Effector CD4-positive, alpha-beta T cell (primary cell): ENCODE data around the gene VPS4A.
"Not testable (repeated sequence)": the region's sequence is repeated elsewhere in the genome, so short reads cannot be mapped to it uniquely, and the experiment has no call there.

Experiments used
- DNase-seq: peaks from one replicate; pipeline ENCODE4 v3.0.0-alpha.2; 2020

The VPS4A gene

GRCh38 chr16:69328854-69329316 is 17.7 kb downstream of the VPS4A start:
- no peak for DNase-seq

GRCh38 chr16:69329369-69330285 is 18.5 kb downstream of the VPS4A start:
- DNase-seq = no peak

DNA sequence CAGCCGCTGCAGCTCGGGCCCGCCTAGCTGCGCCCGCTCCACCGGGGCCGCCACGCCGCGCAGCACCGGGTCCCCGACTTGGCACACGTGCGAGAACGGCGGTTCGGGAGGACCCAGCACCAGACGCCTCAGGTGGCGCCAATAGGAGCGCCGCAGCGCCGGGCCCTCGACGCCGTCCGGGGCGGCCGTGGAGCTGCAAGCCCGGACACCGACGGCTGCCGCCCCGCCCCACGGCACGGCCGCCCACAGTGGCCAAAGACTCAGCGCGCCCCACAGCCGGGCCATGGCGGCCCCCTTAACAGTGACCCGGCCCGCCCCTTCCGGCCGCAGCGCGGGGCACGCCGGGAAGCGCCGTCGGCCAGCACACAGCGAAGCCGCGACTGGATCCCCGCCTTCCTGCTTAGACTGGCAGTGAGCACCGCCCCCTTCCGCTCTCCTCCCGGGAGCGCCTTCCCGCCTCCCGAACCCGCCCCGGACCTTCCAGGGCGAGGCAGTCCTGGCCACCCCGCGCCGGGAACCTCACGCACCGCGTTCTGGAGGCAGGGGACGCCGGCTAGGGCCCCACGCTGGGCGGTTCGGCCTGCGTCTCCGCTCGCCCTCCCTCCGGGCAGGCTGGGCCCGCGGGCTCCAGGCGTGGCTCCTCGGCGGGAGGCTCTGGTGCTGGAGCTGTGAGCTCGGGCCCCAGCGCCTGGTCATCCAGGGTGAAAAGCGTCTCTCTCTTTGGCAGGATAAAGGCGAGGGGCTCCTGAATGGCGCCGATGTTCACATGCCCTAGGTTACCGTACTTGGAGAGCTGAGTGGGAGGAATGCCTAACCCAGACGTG is 19.3 kb downstream of the VPS4A start, which contains the start of gene PDF:
Gene PDF (minus strand): TSS at position 303 of the 824 bp plus-strand sequence. CDS start 18 bp downstream, at position 285.
- peak; percentile 79 for DNase-seq

DNA sequence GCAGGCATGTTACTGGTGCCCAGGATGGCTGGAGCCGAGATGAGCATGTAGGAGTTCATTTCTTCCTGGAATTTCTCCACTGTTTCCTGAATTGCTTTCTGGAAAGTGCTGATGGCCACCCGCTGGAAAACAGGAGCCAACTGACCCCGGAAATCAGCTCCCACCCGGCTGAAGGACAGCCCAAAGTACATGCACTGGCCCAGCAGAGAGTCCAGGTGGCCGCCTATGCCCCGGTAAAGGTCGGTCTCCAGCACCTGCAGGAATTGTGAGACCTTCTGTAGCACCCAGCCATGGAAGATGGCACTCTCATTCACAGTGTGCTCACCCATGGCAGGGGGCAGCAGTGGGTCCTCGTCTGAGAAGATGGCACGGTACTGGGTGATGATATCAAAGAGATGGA is 23.5 kb downstream of the VPS4A start:
- no peak for DNase-seq

DNA sequence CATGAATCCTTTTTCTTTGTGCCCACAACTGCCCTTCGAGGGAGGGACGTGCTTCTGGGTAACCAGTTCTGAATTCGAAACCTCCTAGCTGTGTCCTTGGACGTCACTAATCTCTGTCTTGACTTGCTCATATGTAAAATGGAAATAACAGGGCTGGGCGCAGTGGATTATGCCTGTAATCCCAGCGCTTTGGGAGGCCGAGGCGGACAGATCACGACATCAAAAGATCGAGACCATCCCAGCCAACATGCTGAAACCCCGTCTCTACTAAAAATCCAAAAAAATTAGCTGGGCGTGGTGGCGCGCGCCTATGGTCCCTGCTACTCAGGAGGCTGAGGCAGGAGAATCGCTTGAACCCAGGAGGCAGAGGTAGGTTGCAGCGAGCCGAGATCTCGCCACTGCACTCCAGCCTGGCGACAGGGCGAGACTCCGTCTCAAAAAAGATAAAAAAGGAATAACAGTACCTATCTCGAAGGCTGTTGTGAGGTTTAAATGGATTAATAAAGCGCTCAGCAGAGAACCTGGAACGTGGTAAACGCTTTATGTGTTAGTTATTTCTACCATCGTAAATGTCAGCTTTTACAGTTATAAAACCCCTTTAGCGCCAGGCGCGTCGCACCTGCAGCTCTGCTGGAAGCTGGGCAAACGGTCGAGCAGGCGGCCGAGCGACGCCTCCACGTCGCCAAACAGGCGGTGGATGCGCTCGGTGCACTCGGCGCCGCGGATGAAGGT is 27.6 kb downstream of the VPS4A start:
- DNase-seq = no peak

DNA sequence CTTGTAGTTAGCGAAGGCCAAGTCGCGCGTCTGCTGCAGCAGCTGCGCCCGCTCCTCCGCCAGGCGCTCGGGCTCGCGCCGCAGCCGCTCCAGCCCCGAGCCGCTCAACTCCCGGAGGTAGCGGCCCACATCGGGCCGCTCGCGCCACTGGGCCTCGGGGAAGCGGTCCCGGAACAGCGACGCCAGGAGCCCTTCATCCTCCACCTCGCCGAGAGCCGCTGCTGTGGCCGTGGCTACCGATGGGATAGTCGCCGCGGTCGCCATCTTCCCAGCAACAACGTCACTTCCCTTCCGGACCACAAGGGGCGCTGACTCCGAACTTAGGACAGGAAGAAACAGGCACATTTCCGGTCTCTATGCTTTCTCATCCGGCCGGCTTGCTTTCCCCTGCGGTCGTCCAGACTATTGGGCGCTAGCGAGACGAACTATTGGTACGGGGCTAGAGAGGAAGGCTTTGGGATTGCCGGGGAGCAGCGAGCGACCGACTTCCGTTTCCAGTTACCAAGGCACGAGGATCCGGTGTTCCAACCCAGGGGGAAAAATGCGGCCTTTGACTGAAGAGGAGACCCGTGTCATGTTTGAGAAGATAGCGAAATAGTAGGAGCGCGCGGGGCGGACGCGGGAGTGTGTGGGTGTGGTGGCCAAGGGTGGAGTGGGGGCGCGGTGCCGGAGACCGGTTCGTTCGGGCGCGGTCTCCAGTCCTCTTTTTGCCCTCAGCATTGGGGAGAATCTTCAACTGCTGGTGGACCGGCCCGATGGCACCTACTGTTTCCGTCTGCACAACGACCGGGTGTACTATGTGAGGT is 28.3 kb downstream of the VPS4A start, which contains the start of the genes COG8 and NIP7:
Gene COG8 (minus strand): TSS at position 276 of the 806 bp plus-strand sequence. CDS start 12 bp downstream, at position 264.
Gene NIP7 (plus strand): TSS at position 484 of the 806 bp plus-strand sequence. CDS start 58 bp downstream, at position 542.
- peak; percentile 87 for DNase-seq

GRCh38 chr16:69340095-69340644 is 29.0 kb downstream of the VPS4A start:
- no peak for DNase-seq

DNA sequence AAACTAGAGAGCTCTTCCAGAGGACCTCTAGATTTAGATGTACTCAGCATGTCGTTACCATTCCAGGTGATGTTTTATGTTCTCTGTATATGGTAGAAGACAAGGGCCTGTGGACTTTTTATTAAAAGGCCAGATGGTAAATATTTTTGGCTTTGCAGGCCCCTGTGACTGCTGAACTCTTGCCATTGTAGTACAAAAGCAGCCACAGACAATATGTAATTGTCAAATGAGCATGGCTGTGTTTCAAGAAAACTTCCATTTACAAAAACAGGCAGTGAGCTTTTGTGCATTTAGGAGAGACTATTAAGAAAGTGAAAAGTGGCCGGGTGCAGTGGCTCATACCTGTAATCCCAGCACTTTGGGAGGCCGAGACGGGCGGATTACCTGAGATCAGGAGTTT is 33.0 kb downstream of the VPS4A start:
- no peak for DNase-seq

DNA sequence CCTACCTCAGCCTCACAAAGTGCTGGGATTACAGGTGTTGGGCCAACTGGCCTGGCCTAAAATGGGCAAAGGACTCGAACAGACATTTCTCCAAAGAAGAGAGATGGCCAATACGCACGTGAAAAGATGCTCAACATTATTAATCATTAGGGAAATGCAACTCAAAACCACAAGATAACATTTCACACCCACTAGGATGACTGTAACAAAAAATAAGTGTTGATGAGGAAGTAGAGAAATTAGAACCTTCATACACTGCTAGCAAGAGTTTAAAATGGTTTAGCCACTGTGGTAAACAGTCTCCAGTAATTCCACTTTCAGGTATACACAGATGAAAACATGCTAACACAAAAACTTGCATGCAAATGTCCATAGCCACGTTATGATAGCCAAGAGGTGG is 34.8 kb downstream of the VPS4A start:
- no peak for DNase-seq

DNA sequence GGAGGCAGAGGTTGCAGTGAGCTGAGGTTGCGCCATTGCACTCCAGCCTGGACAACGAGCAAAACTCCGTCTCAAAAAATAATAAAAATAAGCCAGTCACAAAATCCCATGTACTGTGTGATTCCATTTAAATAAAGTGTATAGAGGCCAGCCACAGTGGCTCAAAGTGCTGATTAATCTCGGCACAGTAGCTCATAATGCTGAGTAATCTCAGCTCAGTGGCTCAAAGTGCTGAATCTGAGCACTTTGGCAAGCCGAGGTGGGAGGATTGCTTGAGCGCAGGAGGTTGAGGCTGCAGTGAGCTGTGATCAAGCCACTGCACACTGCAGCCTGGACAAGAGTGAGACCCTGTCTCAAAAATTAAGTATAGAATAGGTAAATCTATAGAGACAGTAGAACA is 35.5 kb downstream of the VPS4A start:
- DNase-seq = no peak

DNA sequence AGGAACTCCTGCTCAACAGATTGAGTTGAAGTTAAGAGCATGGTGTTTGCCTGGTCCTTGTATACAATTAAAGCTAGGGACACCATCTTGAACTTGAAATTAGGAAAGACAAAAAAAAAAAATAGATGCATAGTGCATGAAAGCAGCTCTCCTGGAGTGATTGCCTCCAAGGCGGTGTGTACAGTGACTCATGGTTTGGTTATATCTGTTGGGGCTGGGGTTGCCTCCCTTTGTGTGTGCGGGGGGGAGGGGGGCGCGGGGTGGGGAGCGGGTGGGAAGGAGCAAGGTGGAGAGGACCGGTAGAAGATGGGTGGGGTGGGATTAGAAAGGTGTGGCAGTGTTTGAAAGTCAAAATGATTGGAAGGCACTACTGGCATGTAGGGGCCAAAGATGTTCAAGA is 37.1 kb downstream of the VPS4A start:
- no peak for DNase-seq

- no peak for DNase-seq
These were observed 38.4 kb downstream of the VPS4A start for GRCh38 chr16:69349536-69349935.

DNA sequence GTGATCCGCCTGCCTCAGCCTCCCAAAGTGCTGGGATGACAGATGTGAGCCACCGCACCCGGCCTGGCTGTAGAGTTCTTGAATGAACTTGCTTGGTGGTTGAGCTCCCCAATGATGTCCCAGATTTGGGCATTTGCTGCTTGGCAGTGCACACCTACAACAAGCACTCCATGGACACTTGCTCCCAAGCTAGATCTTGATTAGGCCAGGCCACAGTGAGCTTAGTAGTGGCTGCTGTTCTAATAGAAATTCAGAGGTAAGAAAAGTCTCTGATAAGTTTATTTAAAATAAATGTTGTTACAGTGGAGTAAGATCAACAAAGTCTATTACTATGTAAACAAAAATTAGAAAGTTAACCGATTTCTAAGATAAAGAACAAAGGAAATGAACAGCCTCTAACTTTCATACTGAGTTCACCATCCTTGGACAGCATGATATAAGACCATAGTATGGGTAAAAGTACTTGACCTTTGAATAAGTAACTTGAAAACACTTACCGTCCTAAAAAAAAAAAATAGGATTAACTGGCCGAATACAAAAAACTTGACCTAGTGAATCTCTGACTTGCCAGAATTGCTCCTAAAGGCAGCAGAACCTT is 39.5 kb downstream of the VPS4A start:
- no peak for DNase-seq

GRCh38 chr16:69351309-69352027 is 40.3 kb downstream of the VPS4A start, which contains the start of gene TMED6:
TSS of gene TMED6 (minus strand) at chr16:69351786. CDS start at chr16:69351753, 33 bp downstream.
- DNase-seq = no peak

DNA sequence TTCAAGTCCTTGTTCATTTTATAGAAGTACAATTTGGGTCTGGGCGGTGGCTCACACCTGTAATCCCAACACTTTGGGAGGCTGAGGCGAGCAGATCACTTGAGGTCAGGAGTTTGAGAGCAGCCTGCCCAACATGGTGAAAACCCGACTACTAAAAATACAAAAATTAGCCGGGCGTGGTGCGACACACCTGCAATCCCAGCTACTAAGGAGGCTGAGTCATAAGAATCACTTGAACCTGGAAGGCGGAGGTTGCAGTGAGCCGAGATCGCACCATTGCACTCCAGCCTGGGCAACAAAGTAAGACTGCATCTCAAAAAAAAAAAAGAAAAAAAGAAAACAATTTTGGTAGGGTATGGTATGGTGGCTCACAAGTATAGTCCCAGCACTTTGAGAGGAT is 48.9 kb downstream of the VPS4A start:
- DNase-seq = not testable (repeated sequence)

GRCh38 chr16:69363281-69363717 is 52.1 kb downstream of the VPS4A start:
- no peak for DNase-seq

DNA sequence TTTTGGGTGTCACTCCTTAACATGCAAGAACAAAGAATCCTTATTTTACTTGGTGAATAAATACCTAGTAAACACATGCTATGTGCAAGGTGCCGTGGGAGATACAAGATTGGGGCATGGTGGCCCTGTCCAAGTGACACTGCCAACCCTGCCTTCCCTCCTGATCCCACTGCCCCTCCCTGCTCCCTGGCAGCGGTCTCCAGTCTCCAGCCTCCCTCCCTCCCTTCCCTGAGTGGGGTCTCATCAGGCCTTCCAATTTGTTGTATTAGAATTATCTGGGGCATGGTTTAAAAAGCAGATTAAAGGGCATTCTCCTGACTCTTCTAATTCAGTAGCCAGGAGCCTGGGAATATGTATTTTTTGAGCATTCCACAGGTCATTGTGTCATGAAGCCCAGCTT is 52.9 kb downstream of the VPS4A start:
- no peak for DNase-seq

- no peak for DNase-seq
These were observed 54.8 kb downstream of the VPS4A start for GRCh38 chr16:69365901-69366300.

- DNase-seq = no peak
These were observed 55.3 kb downstream of the VPS4A start for GRCh38 chr16:69366431-69366830.

- DNase-seq = no peak
These were observed 56.8 kb downstream of the VPS4A start for GRCh38 chr16:69367980-69368379.
